ENCODE measurements around the gene GNB1L.

Gene GNB1L

DNA sequence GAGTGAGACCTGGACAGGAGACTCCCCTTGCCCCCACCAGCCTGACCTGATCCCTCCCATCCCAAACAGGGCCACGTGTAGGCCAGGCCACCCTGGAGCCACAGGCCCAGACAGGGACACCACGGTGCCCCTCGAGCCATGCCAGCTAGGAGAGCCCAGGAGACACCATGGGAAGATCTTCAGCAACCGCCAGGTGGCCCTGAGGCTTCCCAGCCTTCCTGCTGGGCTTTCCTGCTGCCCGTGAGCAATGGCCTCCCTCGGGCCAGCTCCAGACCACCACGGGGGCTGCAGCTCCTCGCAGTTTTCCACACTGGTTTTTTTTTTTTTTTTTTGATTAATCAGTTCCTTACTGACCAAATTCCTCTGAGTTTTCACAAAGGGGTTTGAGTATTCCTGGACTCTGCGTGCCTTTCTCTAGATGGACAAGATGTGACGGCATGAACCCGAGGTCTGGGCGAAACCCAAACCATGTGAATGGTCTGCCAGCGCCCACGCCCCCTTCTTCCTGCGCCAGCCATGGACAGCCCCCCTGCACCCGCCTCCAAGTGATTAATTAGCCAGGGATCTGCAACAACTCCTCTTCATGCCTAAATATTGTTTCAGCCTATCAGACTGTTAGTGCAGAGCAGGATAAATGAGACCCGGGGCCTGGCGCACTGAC lies 53.2 kb downstream of the GNB1L start:
- H3K4me3 ChIP-seq (replicated peaks; ENCODE audit: low read depth, low read length) = no peak overlapping the region
- TF ChIP-seq, protein P1, sequence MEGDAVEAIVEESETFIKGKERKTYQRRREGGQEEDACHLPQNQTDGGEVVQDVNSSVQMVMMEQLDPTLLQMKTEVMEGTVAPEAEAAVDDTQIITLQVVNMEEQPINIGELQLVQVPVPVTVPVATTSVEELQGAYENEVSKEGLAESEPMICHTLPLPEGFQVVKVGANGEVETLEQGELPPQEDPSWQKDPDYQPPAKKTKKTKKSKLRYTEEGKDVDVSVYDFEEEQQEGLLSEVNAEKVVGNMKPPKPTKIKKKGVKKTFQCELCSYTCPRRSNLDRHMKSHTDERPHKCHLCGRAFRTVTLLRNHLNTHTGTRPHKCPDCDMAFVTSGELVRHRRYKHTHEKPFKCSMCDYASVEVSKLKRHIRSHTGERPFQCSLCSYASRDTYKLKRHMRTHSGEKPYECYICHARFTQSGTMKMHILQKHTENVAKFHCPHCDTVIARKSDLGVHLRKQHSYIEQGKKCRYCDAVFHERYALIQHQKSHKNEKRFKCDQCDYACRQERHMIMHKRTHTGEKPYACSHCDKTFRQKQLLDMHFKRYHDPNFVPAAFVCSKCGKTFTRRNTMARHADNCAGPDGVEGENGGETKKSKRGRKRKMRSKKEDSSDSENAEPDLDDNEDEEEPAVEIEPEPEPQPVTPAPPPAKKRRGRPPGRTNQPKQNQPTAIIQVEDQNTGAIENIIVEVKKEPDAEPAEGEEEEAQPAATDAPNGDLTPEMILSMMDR (IDR thresholded peaks at IDR 0.05; ENCODE audit: insufficient read depth, low read length, poor library complexity, severe bottlenecking) = no peak
- no peaks in the 10 kb centered on the region; the same call in 1 of the 2 replicates for H3K36me3 ChIP-seq (ENCODE audit: control insufficient read depth, insufficient read depth, low read length)
- H3K27me3 ChIP-seq (replicated peaks; ENCODE audit: control insufficient read depth, insufficient read depth, low read length) = no peaks in the 10 kb centered on the region
- DNase-seq (ENCODE audit: extremely low read depth, insufficient read length) = no peak

- TF ChIP-seq, protein P1 (IDR thresholded peaks at IDR 0.05; ENCODE audit: insufficient read depth, low read length, poor library complexity, severe bottlenecking) = peak; percentile 18
- H3K4me3 ChIP-seq (replicated peaks; ENCODE audit: low read depth, low read length) = no peak overlapping the region
- no peak for DNase-seq (ENCODE audit: extremely low read depth, insufficient read length)
- H3K27me3 ChIP-seq (replicated peaks; ENCODE audit: control insufficient read depth, insufficient read depth, low read length) = no peaks in the 10 kb centered on the region
- H3K36me3 ChIP-seq (ENCODE audit: control insufficient read depth, insufficient read depth, low read length) = no peaks in the 10 kb centered on the region; the same call in 1 of the 2 replicates
Measured at GRCh38 chr22:19800761-19801244, 53.9 kb downstream of the GNB1L start.

DNA sequence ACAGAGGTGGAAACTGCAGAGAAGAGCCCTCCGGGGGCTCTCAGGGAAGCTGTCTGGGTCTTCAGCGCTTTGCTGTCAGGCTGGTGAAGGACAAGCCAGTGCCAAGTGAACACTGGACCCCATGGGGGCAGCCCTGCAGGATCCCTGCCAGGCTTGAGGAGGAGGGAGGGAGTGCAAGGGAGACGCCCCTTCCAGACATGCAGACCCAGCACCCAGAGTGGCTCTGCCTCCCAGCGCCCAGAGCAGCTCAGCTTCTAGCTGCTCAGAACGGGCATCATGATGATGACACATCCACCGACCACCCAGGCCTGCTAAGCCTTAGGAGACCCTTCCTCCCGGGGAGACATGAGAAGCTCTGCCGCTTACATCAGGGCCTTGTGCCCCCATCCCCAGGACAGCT lies 54.4 kb downstream of the GNB1L start:
- TF ChIP-seq, protein P1 (IDR thresholded peaks at IDR 0.05; ENCODE audit: insufficient read depth, low read length, poor library complexity, severe bottlenecking) = no peak
- Histone ChIP-seq H3K36me3 (ENCODE audit: control insufficient read depth, insufficient read depth, low read length) (no peaks in the 10 kb centered on the region; the same call in 1 of the 2 replicates), H3K4me3 (replicated peaks; ENCODE audit: low read depth, low read length) (no peak overlapping the region), H3K27me3 (replicated peaks; ENCODE audit: control insufficient read depth, insufficient read depth, low read length) (no peaks in the 10 kb centered on the region)
- no peak for DNase-seq (ENCODE audit: extremely low read depth, insufficient read length)

- no peak for DNase-seq (ENCODE audit: extremely low read depth, insufficient read length)
- TF ChIP-seq, protein P1 (IDR thresholded peaks at IDR 0.05; ENCODE audit: insufficient read depth, low read length, poor library complexity, severe bottlenecking) = no peak
- Histone ChIP-seq H3K36me3 (ENCODE audit: control insufficient read depth, insufficient read depth, low read length) (no peaks in the 10 kb centered on the region; the same call in 1 of the 2 replicates), H3K4me3 (replicated peaks; ENCODE audit: low read depth, low read length) (no peak overlapping the region), H3K27me3 (replicated peaks; ENCODE audit: control insufficient read depth, insufficient read depth, low read length) (no peaks in the 10 kb centered on the region)
Measured at GRCh38 chr22:19799322-19800190, 55.1 kb downstream of the GNB1L start.

DNA sequence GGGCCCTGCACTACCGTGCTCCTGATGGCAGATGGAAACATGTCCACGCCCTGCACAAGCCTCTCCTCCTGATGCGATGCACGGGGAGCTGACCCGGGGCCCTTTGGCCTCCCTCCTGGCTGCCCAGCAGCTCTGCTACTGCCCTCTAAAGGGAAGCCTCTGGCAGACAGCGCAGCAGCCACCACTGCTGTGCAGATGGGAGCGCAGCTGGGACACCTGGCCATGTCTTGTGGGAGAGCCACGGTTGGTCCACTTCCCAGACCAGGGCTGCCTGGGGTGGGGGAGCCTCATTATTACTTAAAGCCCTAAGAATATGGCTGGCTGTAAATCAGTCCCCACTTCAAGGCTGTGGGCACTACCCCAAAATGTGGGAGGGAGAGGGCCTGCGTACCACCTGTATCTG lies 55.8 kb downstream of the GNB1L start:
- DNase-seq (ENCODE audit: extremely low read depth, insufficient read length) = no peak
- no peak overlapping the region for H3K4me3 ChIP-seq (replicated peaks; ENCODE audit: low read depth, low read length)
- TF ChIP-seq, protein P1 (IDR thresholded peaks at IDR 0.05; ENCODE audit: insufficient read depth, low read length, poor library complexity, severe bottlenecking) = no peak

More for the DNA sequence above, 55.8 kb downstream of the GNB1L start:
- no peaks in the 10 kb centered on the region; the same call in 1 of the 2 replicates for H3K36me3 ChIP-seq (ENCODE audit: control insufficient read depth, insufficient read depth, low read length)
- no peaks in the 10 kb centered on the region for H3K27me3 ChIP-seq (replicated peaks; ENCODE audit: control insufficient read depth, insufficient read depth, low read length)
